HCT116 (cell line): ENCODE data around the gene MFSD6.

Source experiments
- EZH2 ChIP-seq: fragments of 200-600 bp; sonication (generic); IDR thresholded peaks from 2 replicates; pipeline ENCODE4 v1.6.1; 2017; ENCODE audit warnings: antibody characterized with exemption, mixed run types
- EZH2phosphoT487 ChIP-seq: fragments of 200-600 bp; IDR thresholded peaks from 2 replicates; pipeline ENCODE4 v1.6.1; 2018; ENCODE audit warnings: antibody characterized with exemption, borderline replicate concordance
- POLR2A ChIP-seq: IDR thresholded peaks from 2 replicates; pipeline ENCODE4 v1.7.0; 2011; ENCODE audit warnings: borderline replicate concordance; ENCODE audit not compliant: insufficient read depth, insufficient read length; ENCODE audit errors: extremely low read depth
- POLR2AphosphoS5 ChIP-seq: IDR thresholded peaks from 2 replicates; pipeline ENCODE4 v1.6.1; 2011; ENCODE audit warnings: mild to moderate bottlenecking, low read depth, low read length, moderate library complexity
- RAD21 ChIP-seq: IDR thresholded peaks from 2 replicates; pipeline ENCODE4 v1.6.1; 2012; ENCODE audit warnings: low read depth, mild to moderate bottlenecking
- SIN3A ChIP-seq: IDR thresholded peaks from 2 replicates; pipeline ENCODE4 v1.6.1; 2012; ENCODE audit warnings: low read depth
- SRF ChIP-seq: IDR thresholded peaks from 2 replicates; pipeline ENCODE4 v1.6.1; 2012; ENCODE audit warnings: low read depth
- TCF7L2 ChIP-seq: IDR thresholded peaks from 2 replicates; pipeline ENCODE4 v1.7.0; 2011; ENCODE audit warnings: borderline replicate concordance, inconsistent platforms; ENCODE audit not compliant: insufficient read depth, insufficient read length; ENCODE audit errors: extremely low read depth
- YY1 ChIP-seq: IDR thresholded peaks from 2 replicates; pipeline ENCODE4 v1.6.1; 2011; ENCODE audit warnings: low read length, low read depth, moderate library complexity, mild to moderate bottlenecking; ENCODE audit not compliant: insufficient replicate concordance; ENCODE audit errors: extremely low read depth
- ZNF274 ChIP-seq: fragments of 200-500 bp; sonication (Bioruptor generic); IDR thresholded peaks from 2 replicates; pipeline ENCODE4 v1.6.1; 2014; ENCODE audit warnings: mild to moderate bottlenecking, low read depth, low read length, inconsistent platforms
- TF ChIP-seq, protein P1 (sequence below), 3 experiments: fragments of 200-600 bp in 1 of 3; sonication (generic) in 1 of 3; IDR thresholded peaks in 2 of 3; conservative IDR thresholded peaks in 1 of 3; 2 replicates each; pipeline ENCODE4 v1.5.1; 2012 to 2017; ENCODE audit warnings: low read depth in 2 of 3, low read length in 2 of 3, antibody characterized with exemption in 1 of 3, borderline replicate concordance in 1 of 3, control low read depth in 1 of 3, mild to moderate bottlenecking in 1 of 3, mixed read lengths in 1 of 3, mixed run types in 1 of 3, moderate library complexity in 1 of 3; ENCODE audit not compliant: insufficient read depth in 1 of 3
- TF ChIP-seq, protein P2 (sequence below): IDR thresholded peaks from 2 replicates; pipeline ENCODE4 v1.6.1; 2012; ENCODE audit warnings: low read depth
- TF ChIP-seq, protein P3 (sequence below): IDR thresholded peaks from 2 replicates; pipeline ENCODE4 v1.6.1; 2012

DNA sequence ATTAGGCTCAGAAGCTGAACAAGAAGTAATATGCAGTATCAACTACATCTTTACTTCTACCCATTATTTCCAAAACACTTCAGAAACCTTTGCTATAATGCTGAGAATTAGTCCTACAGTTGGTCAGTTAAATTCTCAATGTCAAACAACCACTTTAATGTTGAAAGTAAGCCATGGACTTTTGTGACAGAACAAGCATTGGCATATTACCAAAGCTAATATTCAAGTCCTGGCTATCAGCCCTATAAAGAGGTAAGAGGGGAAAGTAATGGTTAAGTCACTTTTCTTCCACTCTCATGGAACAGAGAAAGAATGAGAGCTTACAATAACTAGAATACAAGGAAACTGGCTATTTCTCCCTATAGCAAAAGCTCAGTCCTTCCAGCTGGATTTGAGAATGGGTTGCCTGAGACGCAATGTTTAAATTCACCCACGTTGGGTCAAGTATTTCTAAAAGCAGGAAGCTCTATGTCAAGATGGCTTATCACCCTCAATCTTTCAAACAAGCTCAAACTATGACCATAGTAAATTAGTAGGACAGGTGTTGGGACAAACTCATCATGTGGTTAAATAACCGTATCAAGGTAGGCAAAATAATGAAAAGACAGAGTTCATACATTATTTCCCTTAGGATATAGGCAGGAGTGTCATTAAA, 31.4 kb upstream of the MFSD6 start:
- TF ChIP-seq, protein P1, sequence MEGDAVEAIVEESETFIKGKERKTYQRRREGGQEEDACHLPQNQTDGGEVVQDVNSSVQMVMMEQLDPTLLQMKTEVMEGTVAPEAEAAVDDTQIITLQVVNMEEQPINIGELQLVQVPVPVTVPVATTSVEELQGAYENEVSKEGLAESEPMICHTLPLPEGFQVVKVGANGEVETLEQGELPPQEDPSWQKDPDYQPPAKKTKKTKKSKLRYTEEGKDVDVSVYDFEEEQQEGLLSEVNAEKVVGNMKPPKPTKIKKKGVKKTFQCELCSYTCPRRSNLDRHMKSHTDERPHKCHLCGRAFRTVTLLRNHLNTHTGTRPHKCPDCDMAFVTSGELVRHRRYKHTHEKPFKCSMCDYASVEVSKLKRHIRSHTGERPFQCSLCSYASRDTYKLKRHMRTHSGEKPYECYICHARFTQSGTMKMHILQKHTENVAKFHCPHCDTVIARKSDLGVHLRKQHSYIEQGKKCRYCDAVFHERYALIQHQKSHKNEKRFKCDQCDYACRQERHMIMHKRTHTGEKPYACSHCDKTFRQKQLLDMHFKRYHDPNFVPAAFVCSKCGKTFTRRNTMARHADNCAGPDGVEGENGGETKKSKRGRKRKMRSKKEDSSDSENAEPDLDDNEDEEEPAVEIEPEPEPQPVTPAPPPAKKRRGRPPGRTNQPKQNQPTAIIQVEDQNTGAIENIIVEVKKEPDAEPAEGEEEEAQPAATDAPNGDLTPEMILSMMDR (IDR thresholded peaks at IDR 0.05 in 2 of 3, conservative IDR thresholded peaks at IDR 0.05 in 1 of 3; ENCODE audit: borderline replicate concordance in 1 of 3, insufficient read depth in 1 of 3, low read depth in 2 of 3, low read length in 2 of 3), result no peak
- TF ChIP-seq EZH2phosphoT487 (no peak), POLR2A (no peak), ZNF274 (no peak), EZH2 (no peak), SIN3A (no peak), POLR2AphosphoS5 (no peak), YY1 (no peak), RAD21 (no peak), TCF7L2 (no peak), SRF (no peak)
- TF ChIP-seq, protein P2, sequence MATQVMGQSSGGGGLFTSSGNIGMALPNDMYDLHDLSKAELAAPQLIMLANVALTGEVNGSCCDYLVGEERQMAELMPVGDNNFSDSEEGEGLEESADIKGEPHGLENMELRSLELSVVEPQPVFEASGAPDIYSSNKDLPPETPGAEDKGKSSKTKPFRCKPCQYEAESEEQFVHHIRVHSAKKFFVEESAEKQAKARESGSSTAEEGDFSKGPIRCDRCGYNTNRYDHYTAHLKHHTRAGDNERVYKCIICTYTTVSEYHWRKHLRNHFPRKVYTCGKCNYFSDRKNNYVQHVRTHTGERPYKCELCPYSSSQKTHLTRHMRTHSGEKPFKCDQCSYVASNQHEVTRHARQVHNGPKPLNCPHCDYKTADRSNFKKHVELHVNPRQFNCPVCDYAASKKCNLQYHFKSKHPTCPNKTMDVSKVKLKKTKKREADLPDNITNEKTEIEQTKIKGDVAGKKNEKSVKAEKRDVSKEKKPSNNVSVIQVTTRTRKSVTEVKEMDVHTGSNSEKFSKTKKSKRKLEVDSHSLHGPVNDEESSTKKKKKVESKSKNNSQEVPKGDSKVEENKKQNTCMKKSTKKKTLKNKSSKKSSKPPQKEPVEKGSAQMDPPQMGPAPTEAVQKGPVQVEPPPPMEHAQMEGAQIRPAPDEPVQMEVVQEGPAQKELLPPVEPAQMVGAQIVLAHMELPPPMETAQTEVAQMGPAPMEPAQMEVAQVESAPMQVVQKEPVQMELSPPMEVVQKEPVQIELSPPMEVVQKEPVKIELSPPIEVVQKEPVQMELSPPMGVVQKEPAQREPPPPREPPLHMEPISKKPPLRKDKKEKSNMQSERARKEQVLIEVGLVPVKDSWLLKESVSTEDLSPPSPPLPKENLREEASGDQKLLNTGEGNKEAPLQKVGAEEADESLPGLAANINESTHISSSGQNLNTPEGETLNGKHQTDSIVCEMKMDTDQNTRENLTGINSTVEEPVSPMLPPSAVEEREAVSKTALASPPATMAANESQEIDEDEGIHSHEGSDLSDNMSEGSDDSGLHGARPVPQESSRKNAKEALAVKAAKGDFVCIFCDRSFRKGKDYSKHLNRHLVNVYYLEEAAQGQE, result no peak
- TF ChIP-seq, protein P3, sequence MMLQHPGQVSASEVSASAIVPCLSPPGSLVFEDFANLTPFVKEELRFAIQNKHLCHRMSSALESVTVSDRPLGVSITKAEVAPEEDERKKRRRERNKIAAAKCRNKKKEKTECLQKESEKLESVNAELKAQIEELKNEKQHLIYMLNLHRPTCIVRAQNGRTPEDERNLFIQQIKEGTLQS, result no peak
